A549 (cell line): Measurements from ENCODE around the gene FBXL15. TPM values are rescaled to one million over a fixed set of nuclear protein-coding genes. Genes with fewer than 3 reads are reported as not detected.
A peak's percentile ranks its signal among the peaks of the same experiment; 100 is the strongest.

ENCODE experiments used
- ATAC-seq, 2 experiments: fragments of 200-7000 bp in 1 of 2; fragments of >200 bp in 1 of 2; cut with Nextera tagmentation in 1 of 2; cut with Tn5 transposase in 1 of 2; 3 replicates each; pipeline versions ENCODE4 v1.8.0 to v1.9.1; 2018 to 2020; ENCODE audit warnings: mild to moderate bottlenecking in 1 of 2, moderate library complexity in 1 of 2
- CTCF ChIA-PET: fragments of 300-600 bp; sonication (Branson Sonifier 250); formaldehyde crosslinking; extraction: SDS; loops from one replicate; lab custom pipeline; 2021; ENCODE audit warnings: antibody characterized with exemption, inconsistent platforms; lab: Yijun Ruan, JAX
- POLR2A ChIA-PET: fragments of 350-600 bp; formaldehyde crosslinking; extraction: SDS; loops from one replicate; lab custom pipeline; 2021; ENCODE audit warnings: antibody characterized with exemption, inconsistent platforms; lab: Yijun Ruan, JAX
- DNase-seq, 2 experiments: peaks; one replicate each; pipeline versions ENCODE4 v3.0.0 to v3.0.0-alpha.2; 2011 to 2016; ENCODE audit warnings: low read depth in 1 of 2, low spot score in 1 of 2
- FAIRE-seq: peaks from 2 replicates; lab custom pipeline; 2011; peaks lifted over from hg19 to GRCh38; lab: Jason Lieb, UNC
- H3K27ac ChIP-seq, 2 experiments: fragments of >200 bp; sonication (Bioruptor Twin); formaldehyde crosslinking; 3 replicates each; pipeline ENCODE4 v1.5.1; 2016 to 2017
- H3K4me1 ChIP-seq: fragments of >200 bp; sonication (Bioruptor Twin); formaldehyde crosslinking; 3 replicates; pipeline ENCODE4 v1.6.1; 2016
- H3K4me2 ChIP-seq: fragments of >200 bp; sonication (Bioruptor Twin); formaldehyde crosslinking; 3 replicates; pipeline ENCODE4 v1.6.1; 2016
- H3K4me3 ChIP-seq: fragments of >200 bp; sonication (Bioruptor Twin); formaldehyde crosslinking; 3 replicates; pipeline ENCODE4 v1.5.1; 2016
- H3K9me3 ChIP-seq: fragments of >200 bp; sonication (Bioruptor Twin); formaldehyde crosslinking; 3 replicates; pipeline ENCODE4 v1.6.1; 2016
- CEBPB ChIP-seq, 2 experiments: fragments of >200 bp in 1 of 2; sonication (Bioruptor Twin) in 1 of 2; formaldehyde crosslinking in 1 of 2; IDR thresholded peaks; 2 replicates each; pipeline ENCODE4 v1.6.1; 2012 to 2016
- CTCF ChIP-seq: fragments of >200 bp; sonication (Bioruptor Twin); formaldehyde crosslinking; IDR thresholded peaks from 3 replicates; pipeline ENCODE4 v1.5.1; 2016
- EHMT2 ChIP-seq: fragments of 200-600 bp; sonication (generic); IDR thresholded peaks from 2 replicates; pipeline ENCODE4 v1.6.1; 2016; ENCODE audit warnings: antibody characterized with exemption, low read depth, mild to moderate bottlenecking, moderate library complexity
- HEYL ChIP-seq: fragments of 250-450 bp; sonication (Bioruptor Pico); IDR thresholded peaks from 2 replicates; pipeline ENCODE4 v1.8.0; 2021; ENCODE audit warnings: mild to moderate bottlenecking, moderate library complexity
- HOXA7 ChIP-seq: fragments of 250-450 bp; sonication (Bioruptor Pico); IDR thresholded peaks from 2 replicates; pipeline ENCODE4 v1.5.0; 2020; ENCODE audit warnings: mild to moderate bottlenecking, moderate library complexity
- JUN ChIP-seq, 2 experiments: fragments of >200 bp; sonication (Bioruptor Twin); formaldehyde crosslinking; IDR thresholded peaks; 2 replicates in 1 of 2; 3 replicates in 1 of 2; pipeline ENCODE4 v1.6.1; 2016 to 2017
- NFE2L2 ChIP-seq: fragments of 150-350 bp; conservative IDR thresholded peaks from 2 replicates; pipeline ENCODE4 v1.6.1; 2014; ENCODE audit warnings: low read length
- NR3C1 ChIP-seq: fragments of >200 bp; sonication (Bioruptor Twin); formaldehyde crosslinking; IDR thresholded peaks from 3 replicates; pipeline ENCODE4 v1.6.1; 2017
- RAD21 ChIP-seq, 2 experiments: fragments of >200 bp in 1 of 2; sonication (Bioruptor Twin) in 1 of 2; formaldehyde crosslinking in 1 of 2; IDR thresholded peaks in 1 of 2; conservative IDR thresholded peaks in 1 of 2; 2 replicates in 1 of 2; 3 replicates in 1 of 2; pipeline ENCODE4 v1.6.1; 2012 to 2018; ENCODE audit warnings: inconsistent platforms in 1 of 2
- RARB ChIP-seq: fragments of 250-450 bp; sonication (Bioruptor Pico); IDR thresholded peaks from 2 replicates; pipeline ENCODE4 v1.8.0; 2021; ENCODE audit warnings: mild to moderate bottlenecking, moderate library complexity
- SREBF2 ChIP-seq: fragments of 450-650 bp; IDR thresholded peaks from 2 replicates; pipeline ENCODE4 v1.6.1; 2014; ENCODE audit warnings: mild to moderate bottlenecking, moderate library complexity
- TFCP2L1 ChIP-seq: fragments of 250-450 bp; sonication (Bioruptor Pico); IDR thresholded peaks from 2 replicates; pipeline ENCODE4 v1.5.0; 2021; ENCODE audit warnings: mild to moderate bottlenecking
- TP53 ChIP-seq: fragments of 250-450 bp; sonication (Bioruptor Pico); IDR thresholded peaks from 2 replicates; pipeline ENCODE4 v1.5.0; 2021; ENCODE audit warnings: mild to moderate bottlenecking, moderate library complexity
- ZNF302 ChIP-seq: fragments of 250-450 bp; sonication (Bioruptor Pico); IDR thresholded peaks from 2 replicates; pipeline ENCODE4 v1.9.0; 2021; ENCODE audit warnings: inconsistent platforms, mild to moderate bottlenecking, moderate library complexity
- ZSCAN20 ChIP-seq: fragments of 250-450 bp; sonication (Bioruptor Pico); IDR thresholded peaks from 2 replicates; pipeline ENCODE4 v1.8.0; 2022; ENCODE audit warnings: mild to moderate bottlenecking, moderate library complexity
- WGBS: methylation state at CpG from one replicate; pipeline ENCODE4 v1.1.6; 2017; ENCODE audit errors: missing lambda C conversion rate; 5-methylcytosine and 5-hydroxymethylcytosine counted together
- polyA plus RNA-seq, 4 experiments: library from polyadenylated mRNA; depleted of rRNA in 3 of 4; stranded (reverse); fragments of >200 nt; fragmentation: RNase III in 1 of 4; extraction: RNeasy Plus Mini Kit Qiagen cat#74134 plus additional on column Dnase treatment in 1 of 4; gene quantifications; 2 replicates in 3 of 4; 3 replicates in 1 of 4; pipeline ENCODE4 v1.2.3, GENCODE V29; 2011 to 2017
- TF ChIP-seq, protein P1 (sequence below): fragments of >200 bp; sonication (Bioruptor Twin); formaldehyde crosslinking; IDR thresholded peaks from 3 replicates; pipeline ENCODE4 v1.6.1; 2016
- TF ChIP-seq, protein P2 (sequence below): fragments of 450-650 bp; IDR thresholded peaks from 2 replicates; pipeline ENCODE4 v1.6.1; 2014; ENCODE audit warnings: antibody characterized with exemption
- TF ChIP-seq, protein P3 (sequence below): fragments of 250-450 bp; sonication (Bioruptor Pico); IDR thresholded peaks from 2 replicates; pipeline ENCODE4 v1.5.0; 2021; ENCODE audit warnings: mild to moderate bottlenecking, moderate library complexity, borderline replicate concordance

Gene FBXL15
- polyA plus RNA-seq, 2 of the 4 experiments (the other 2 are of a cell fraction) = 4.8 to 9.4 TPM

- no peak overlapping the region for H3K4me2 ChIP-seq
- no peak for FAIRE-seq
- no peak for DNase-seq
- H3K27ac ChIP-seq = no peak overlapping the region
- H3K4me3 ChIP-seq = no peak overlapping the region
- no peaks in the 10 kb centered on the region for H3K9me3 ChIP-seq
- ChIA-PET CTCF (interaction anchor here (1.0 to 7.7 kb wide), 8 partner anchors 8 to 243 kb away, joined by 3 to 90 read pairs (median 25); partner anchors contain the start of genes FBXL15 and NFKB2), POLR2A (interaction anchor here (1.1 kb wide), 1 partner anchor 14 kb away, joined by 3 read pairs; no protein-coding TSS in a partner anchor)
- 69% methylated on average over 6 of the region's 10 CpGs for WGBS
- ATAC-seq = no peak
- H3K4me1 ChIP-seq = peaks cover 3% of the 10 kb centered on the region; the same call in 1 of the 3 replicates
- no peak for TF ChIP-seq NFE2L2
- TF ChIP-seq NR3C1 = no peak
- TF ChIP-seq CEBPB (IDR thresholded peaks at IDR 0.05) = no peak
- TF ChIP-seq, protein P1, sequence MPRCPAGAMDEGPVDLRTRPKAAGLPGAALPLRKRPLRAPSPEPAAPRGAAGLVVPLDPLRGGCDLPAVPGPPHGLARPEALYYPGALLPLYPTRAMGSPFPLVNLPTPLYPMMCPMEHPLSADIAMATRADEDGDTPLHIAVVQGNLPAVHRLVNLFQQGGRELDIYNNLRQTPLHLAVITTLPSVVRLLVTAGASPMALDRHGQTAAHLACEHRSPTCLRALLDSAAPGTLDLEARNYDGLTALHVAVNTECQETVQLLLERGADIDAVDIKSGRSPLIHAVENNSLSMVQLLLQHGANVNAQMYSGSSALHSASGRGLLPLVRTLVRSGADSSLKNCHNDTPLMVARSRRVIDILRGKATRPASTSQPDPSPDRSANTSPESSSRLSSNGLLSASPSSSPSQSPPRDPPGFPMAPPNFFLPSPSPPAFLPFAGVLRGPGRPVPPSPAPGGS = no peak
- TF ChIP-seq EHMT2 = no peak
- TF ChIP-seq, protein P2, sequence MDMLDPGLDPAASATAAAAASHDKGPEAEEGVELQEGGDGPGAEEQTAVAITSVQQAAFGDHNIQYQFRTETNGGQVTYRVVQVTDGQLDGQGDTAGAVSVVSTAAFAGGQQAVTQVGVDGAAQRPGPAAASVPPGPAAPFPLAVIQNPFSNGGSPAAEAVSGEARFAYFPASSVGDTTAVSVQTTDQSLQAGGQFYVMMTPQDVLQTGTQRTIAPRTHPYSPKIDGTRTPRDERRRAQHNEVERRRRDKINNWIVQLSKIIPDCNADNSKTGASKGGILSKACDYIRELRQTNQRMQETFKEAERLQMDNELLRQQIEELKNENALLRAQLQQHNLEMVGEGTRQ = no peak
- TF ChIP-seq TFCP2L1 = no peak
- TF ChIP-seq RAD21 (conservative IDR thresholded peaks at IDR 0.05 in 1 of 2, IDR thresholded peaks at IDR 0.05 in 1 of 2) = no peak
- no peak for TF ChIP-seq SREBF2
- no peak for TF ChIP-seq ZSCAN20
- no peak for TF ChIP-seq CTCF
- TF ChIP-seq TP53 (CRISPR knock-in tag) = no peak
- no peak for TF ChIP-seq HEYL (CRISPR knock-in tag)
- no peak for TF ChIP-seq JUN (IDR thresholded peaks at IDR 0.05)
- TF ChIP-seq ZNF302 (CRISPR knock-in tag) = no peak
- TF ChIP-seq HOXA7 (CRISPR knock-in tag) = no peak
- TF ChIP-seq RARB = no peak
Measured at GRCh38 chr10:102412293-102412692, 8.3 kb upstream of the FBXL15 start.

DNA sequence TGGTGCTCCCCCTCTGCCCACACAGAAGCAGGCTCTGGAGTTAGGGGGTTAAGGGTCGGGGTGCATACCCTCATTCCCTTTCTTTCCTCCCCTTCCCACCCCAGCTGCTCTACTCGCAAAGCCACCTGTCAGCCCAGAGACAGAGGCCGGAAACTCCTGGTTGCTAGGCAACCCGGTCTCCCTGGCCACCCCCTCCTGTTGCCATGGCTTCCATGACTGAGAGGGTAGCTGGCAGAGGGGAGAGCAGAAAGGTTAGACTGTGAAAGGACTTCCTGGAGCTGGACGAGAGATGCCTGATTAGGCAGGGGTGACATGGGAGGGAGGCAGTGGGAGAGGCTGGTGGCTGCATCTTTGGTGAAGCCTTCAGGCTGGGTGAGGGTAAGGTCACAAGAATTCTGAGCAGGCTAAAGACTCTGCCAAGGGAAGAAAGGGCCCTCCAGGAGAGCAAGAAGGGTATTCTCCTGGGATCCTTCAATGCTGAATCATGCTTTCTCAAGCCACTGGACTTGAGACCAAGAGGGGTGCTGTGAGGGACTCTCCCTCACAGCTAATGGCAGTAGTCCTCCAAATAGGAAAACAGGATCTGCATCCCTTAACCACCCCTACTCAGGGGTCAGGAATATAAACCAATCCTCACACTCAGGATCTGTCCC, 7.5 kb upstream of the FBXL15 start:
- ATAC-seq (no peak), DNase-seq (peak in 1 of 2 experiments; percentile 31), FAIRE-seq (no peak)
- ChIA-PET POLR2A (no interaction called here), CTCF (interaction anchor here (1.0 to 7.7 kb wide), 7 partner anchors 9 to 185 kb away, joined by 3 to 90 read pairs (median 29); partner anchors contain the start of genes FBXL15 and NFKB2)
- no peak overlapping the region for H3K4me2 ChIP-seq
- no peak for TF ChIP-seq RAD21 (conservative IDR thresholded peaks at IDR 0.05 in 1 of 2, IDR thresholded peaks at IDR 0.05 in 1 of 2)
- TF ChIP-seq, protein P3, sequence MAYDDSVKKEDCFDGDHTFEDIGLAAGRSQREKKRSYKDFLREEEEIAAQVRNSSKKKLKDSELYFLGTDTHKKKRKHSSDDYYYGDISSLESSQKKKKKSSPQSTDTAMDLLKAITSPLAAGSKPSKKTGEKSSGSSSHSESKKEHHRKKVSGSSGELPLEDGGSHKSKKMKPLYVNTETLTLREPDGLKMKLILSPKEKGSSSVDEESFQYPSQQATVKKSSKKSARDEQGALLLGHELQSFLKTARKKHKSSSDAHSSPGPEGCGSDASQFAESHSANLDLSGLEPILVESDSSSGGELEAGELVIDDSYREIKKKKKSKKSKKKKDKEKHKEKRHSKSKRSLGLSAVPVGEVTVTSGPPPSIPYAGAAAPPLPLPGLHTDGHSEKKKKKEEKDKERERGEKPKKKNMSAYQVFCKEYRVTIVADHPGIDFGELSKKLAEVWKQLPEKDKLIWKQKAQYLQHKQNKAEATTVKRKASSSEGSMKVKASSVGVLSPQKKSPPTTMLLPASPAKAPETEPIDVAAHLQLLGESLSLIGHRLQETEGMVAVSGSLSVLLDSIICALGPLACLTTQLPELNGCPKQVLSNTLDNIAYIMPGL (CRISPR knock-in tag) = no peak
- H3K4me1 ChIP-seq = peaks cover 3% of the 10 kb centered on the region; the same call in 1 of the 3 replicates
- H3K4me3 ChIP-seq = no peak overlapping the region
- no peaks in the 10 kb centered on the region for H3K9me3 ChIP-seq
- 31% methylated on average over 5 of the region's 5 CpGs for WGBS
- no peak overlapping the region for H3K27ac ChIP-seq
